ENCODE measurements around the gene LCTL.

GRCh38 chr15:66594836-66595235, 29.0 kb upstream of the LCTL start:
- no peak for TF ChIP-seq POLR2AphosphoS5 (IDR thresholded peaks at IDR 0.05; ENCODE audit: low read depth, low read length)
- no peak for TF ChIP-seq CTCF (IDR thresholded peaks at IDR 0.05)
- no peak for TF ChIP-seq REST (IDR thresholded peaks at IDR 0.05; ENCODE audit: insufficient read depth in 1 of 2, low read depth in 2 of 2, low read length in 1 of 2)
- TF ChIP-seq TCF7L2 (IDR thresholded peaks at IDR 0.05; ENCODE audit: low read depth, low read length): no peak
- no peak for TF ChIP-seq SIN3A (IDR thresholded peaks at IDR 0.05; ENCODE audit: borderline replicate concordance, insufficient read depth, low read depth, low read length)
